Thyroid gland (tissue), 4 donors: ENCODE data around the gene CELF5.

ENCODE experiments used
- CTCF ChIP-seq, 6 experiments: fragments of 200-600 bp in 3 of 6; fragments of 450-650 bp in 3 of 6; sonication (generic) in 3 of 6; IDR thresholded peaks; one replicate each; pipeline ENCODE4 v1.5.1; 2016 to 2019; ENCODE audit warnings: antibody characterized with exemption in 6 of 6, mild to moderate bottlenecking in 2 of 6, inconsistent platforms in 1 of 6, moderate library complexity in 1 of 6
- POLR2A ChIP-seq, 2 donors: fragments of 450-650 bp; IDR thresholded peaks; one replicate each; pipeline ENCODE4 v1.6.1; 2017; ENCODE audit warnings: antibody characterized with exemption in 2 of 2, mild to moderate bottlenecking in 2 of 2, moderate library complexity in 1 of 2

GRCh38 chr19:3225677-3226093 is 1.2 kb downstream of the CELF5 start:
- TF ChIP-seq POLR2A (IDR thresholded peaks at IDR 0.05) (no peak), CTCF (IDR thresholded peaks at IDR 0.05) (no peak)
